K562 (cell line): ENCODE measurements around the gene HOXB3. TPM values are rescaled to one million over a fixed set of nuclear protein-coding genes. Genes with fewer than 3 reads are reported as not detected.

ENCODE experiments used
- ATAC-seq: fragments of 200-7000 bp; cut with Tn5 transposase; 3 replicates; pipeline ENCODE4 v1.9.1; 2020; ENCODE audit warnings: moderate library complexity
- BruUV-seq: library from RNA; stranded (reverse); fragments of 400-500 nt; replicated peaks from 2 replicates; lab custom pipeline; 2021; lab: Mats Ljungman, UMichigan
- CTCF ChIA-PET: fragments of 300-600 bp; formaldehyde crosslinking; extraction: SDS; loops from one replicate; lab custom pipeline; 2021; ENCODE audit warnings: low intra/inter-chr PET ratio; lab: Yijun Ruan, JAX
- POLR2A ChIA-PET: fragments of 300-600, 350-650 bp; sonication (Branson Sonifier 250); formaldehyde crosslinking; extraction: SDS; loops from one replicate; lab custom pipeline; 2021; ENCODE audit warnings: antibody characterized with exemption, inconsistent platforms; lab: Yijun Ruan, JAX
- DNase-seq, 4 experiments: peaks; one replicate each; pipeline versions ENCODE4 v3.0.0 to v3.0.0-alpha.2; 2011 to 2018; ENCODE audit warnings: low spot score in 3 of 4, mixed read lengths in 3 of 4; ENCODE audit errors: extremely low read depth in 1 of 4
- FAIRE-seq: peaks from 2 replicates; lab custom pipeline; 2011; peaks lifted over from hg19 to GRCh38; lab: Jason Lieb, UNC
- H2AFZ ChIP-seq: 2 replicates; pipeline ENCODE4 v1.6.0; 2011; ENCODE audit warnings: low read depth, low read length, control low read depth, inconsistent platforms
- H3K27ac ChIP-seq: fragments of 200-600 bp; 3 replicates; pipeline ENCODE4 v1.8.0; 2011; ENCODE audit warnings: low read depth, mild to moderate bottlenecking, control low read depth, inconsistent platforms, low read length, moderate library complexity, mixed read lengths; ENCODE audit errors: extremely low read depth
- H3K27me3 ChIP-seq, 2 experiments: fragments of 300-600 bp in 1 of 2; 2 replicates in 1 of 2; 3 replicates in 1 of 2; pipeline versions ENCODE4 v1.6.0 to v1.8.0; 2011; ENCODE audit warnings: inconsistent platforms in 2 of 2, low read length in 2 of 2, mild to moderate bottlenecking in 1 of 2, mixed read lengths in 1 of 2, moderate library complexity in 1 of 2; ENCODE audit not compliant: control insufficient read depth in 2 of 2, insufficient read depth in 2 of 2
- H3K36me3 ChIP-seq: fragments of 300-600 bp; 3 replicates; pipeline ENCODE4 v1.8.0; 2011; ENCODE audit warnings: mild to moderate bottlenecking, low read length, inconsistent platforms; ENCODE audit not compliant: control insufficient read depth, insufficient read depth
- H3K4me1 ChIP-seq, 2 experiments: fragments of 200-600 bp in 1 of 2; replicated peaks in 1 of 2; 2 replicates in 1 of 2; 3 replicates in 1 of 2; pipeline versions ENCODE4 v1.5.1 to v1.8.0; 2011; ENCODE audit warnings: inconsistent platforms in 2 of 2, low read length in 2 of 2, mild to moderate bottlenecking in 1 of 2, mixed read lengths in 1 of 2, moderate library complexity in 1 of 2; ENCODE audit not compliant: control insufficient read depth in 2 of 2, insufficient read depth in 2 of 2
- H3K4me2 ChIP-seq: 2 replicates; pipeline ENCODE4 v1.6.1; 2011; ENCODE audit warnings: low read length, control low read depth, inconsistent platforms, mixed read lengths; ENCODE audit not compliant: insufficient read depth
- H3K4me3 ChIP-seq: fragments of 200-600 bp; sonication (generic), shearing (Covaris generic); 2 replicates; pipeline ENCODE4 v1.5.1; 2016; ENCODE audit warnings: control low read depth, inconsistent platforms
- H3K79me2 ChIP-seq: fragments of 200-600 bp; 3 replicates; pipeline ENCODE4 v1.8.0; 2011; ENCODE audit warnings: low read length, inconsistent platforms; ENCODE audit not compliant: control insufficient read depth, insufficient read depth
- H3K9ac ChIP-seq, 2 experiments: 2 replicates each; pipeline versions ENCODE4 v1.6.0 to v1.6.1; 2011; ENCODE audit warnings: low read depth in 2 of 2, low read length in 2 of 2, control low read depth in 1 of 2, inconsistent platforms in 1 of 2, mild to moderate bottlenecking in 1 of 2, mixed read lengths in 1 of 2; ENCODE audit not compliant: insufficient read depth in 1 of 2
- H3K9me1 ChIP-seq: one replicate; pipeline ENCODE4 v1.6.0; 2011; ENCODE audit warnings: inconsistent platforms, mild to moderate bottlenecking, low read length, moderate library complexity; ENCODE audit not compliant: control insufficient read depth, insufficient read depth
- H3K9me3 ChIP-seq: replicated peaks from 2 replicates; pipeline ENCODE4 v1.5.1; 2011; ENCODE audit warnings: low read depth, low read length, inconsistent platforms; ENCODE audit not compliant: control insufficient read depth, insufficient read depth
- H4K20me1 ChIP-seq: replicated peaks from 2 replicates; pipeline ENCODE4 v1.6.1; 2011; ENCODE audit warnings: low read length, inconsistent platforms, mixed read lengths; ENCODE audit not compliant: control insufficient read depth, insufficient read depth
- KLF13 ChIP-seq: fragments of 450-650 bp; IDR thresholded peaks from 2 replicates; pipeline ENCODE4 v1.6.1; 2016; ENCODE audit warnings: missing genetic modification characterization, low read depth, mild to moderate bottlenecking, missing compliant biosample characterization, moderate library complexity, borderline replicate concordance
- NCOA4 ChIP-seq: fragments of 450-650 bp; IDR thresholded peaks from 2 replicates; pipeline ENCODE4 v1.6.1; 2018; ENCODE audit warnings: mild to moderate bottlenecking; ENCODE audit not compliant: partially characterized antibody
- POLR2G ChIP-seq: fragments of 200-400 bp; formaldehyde crosslinking; IDR thresholded peaks from 2 replicates; pipeline ENCODE4 v1.6.1; 2017; ENCODE audit warnings: low read depth, mild to moderate bottlenecking, antibody characterized with exemption, low read length, moderate library complexity
- RB1 ChIP-seq: fragments of 450-650 bp; IDR thresholded peaks from 2 replicates; pipeline ENCODE4 v1.6.1; 2017; ENCODE audit warnings: low read depth, mild to moderate bottlenecking
- WGBS: fragments of 100-300 bp; shearing (Covaris generic); methylation state at CpG from one replicate; pipeline ENCODE4 v1.1.6; 2016; ENCODE audit warnings: low coverage, mixed read lengths; ENCODE audit not compliant: insufficient coverage; ENCODE audit errors: missing lambda C conversion rate; 5-methylcytosine and 5-hydroxymethylcytosine counted together
- in situ Hi-C: fragments of 300-500 bp; cut with MboI; formaldehyde crosslinking; loops from 4 replicates; pipeline ENCODE4 v1.15.0; 2018; ENCODE audit warnings: inconsistent platforms, mixed read lengths
- intact Hi-C: fragments of 100-400 bp; cut with micrococcal nuclease; formaldehyde crosslinking; loops from 2 replicates; pipeline ENCODE4 v1.14.2; 2022
- polyA plus RNA-seq, 8 experiments: library from polyadenylated mRNA; depleted of rRNA in 4 of 8; stranded (reverse) in 5 of 8; unstranded in 3 of 8; fragments of >200 nt; fragmentation: Nextera tagmentation in 2 of 8; fragmentation: Illumina TruSeq in 1 of 8; extraction: Ambion mirVana in 2 of 8; extraction: Trizol in 1 of 8; gene quantifications; 2 replicates each; pipeline versions ENCODE4 v1.2.1 to v1.2.3, GENCODE V29; 2011 to 2014; ENCODE audit warnings: inconsistent platforms in 1 of 8, missing spikeins in 1 of 8
- total RNA-seq, 7 experiments: library from RNA; depleted of rRNA in 6 of 7; stranded (reverse); fragments of >200 nt in 6 of 7; fragmentation: Illumina TruSeq in 2 of 7; extraction: Trizol in 2 of 7; gene quantifications; 2 replicates each; pipeline versions ENCODE4 v1.2.1 to v1.2.3, GENCODE V29; 2011 to 2021; ENCODE audit warnings: low replicate concordance in 1 of 7
- TF ChIP-seq, protein P1 (sequence below): fragments of 450-650 bp; IDR thresholded peaks from one replicate; pipeline ENCODE4 v1.6.1; 2018; ENCODE audit warnings: mild to moderate bottlenecking, moderate library complexity; ENCODE audit not compliant: partially characterized antibody

Gene HOXB3
- total and polyA plus RNA-seq, 9 of the 15 experiments (the other 6 are each of a cell fraction or from before 2014, with no cell fraction given): 2.4 to 41.3 (median 20.2) TPM

DNA sequence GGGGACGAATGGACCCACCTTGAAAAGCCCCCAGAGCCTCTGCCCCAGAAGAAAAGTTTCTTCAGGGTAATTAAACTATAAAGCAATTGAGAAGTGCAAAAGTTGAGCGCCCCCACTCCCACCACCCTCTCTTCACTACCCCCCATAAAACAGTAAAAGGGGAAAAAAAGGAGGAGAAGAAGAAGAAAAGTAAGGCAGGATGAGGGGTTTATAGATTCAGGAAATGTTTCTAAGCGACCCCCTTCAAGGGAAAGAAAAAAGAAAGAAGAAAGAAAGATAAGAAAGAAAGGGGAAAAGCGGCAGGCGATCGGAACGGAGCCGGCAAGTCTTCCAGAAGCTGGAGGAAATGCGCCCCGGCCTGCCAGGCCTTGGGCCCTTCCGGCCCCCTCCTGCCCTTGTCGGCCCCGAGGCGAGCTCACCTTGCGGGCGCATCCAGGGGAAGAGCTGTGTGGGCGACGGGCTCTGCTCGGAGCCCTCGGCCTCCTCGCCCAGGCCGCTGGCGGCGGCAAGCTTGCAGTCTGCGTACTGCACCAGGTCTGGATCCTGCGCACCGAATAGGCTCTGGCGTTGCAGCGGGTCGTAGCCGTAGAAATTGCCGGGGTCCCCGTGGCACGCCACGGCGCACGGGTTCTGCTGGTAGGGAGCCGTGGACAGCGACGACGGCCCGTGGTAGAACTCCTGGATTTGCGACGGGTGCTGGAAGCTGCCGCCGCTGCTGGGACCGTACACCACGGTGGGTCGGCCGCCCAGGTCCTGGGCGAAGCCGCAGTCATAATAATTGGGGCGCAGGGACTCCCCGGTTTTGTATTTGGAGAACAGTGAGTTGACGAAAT lies 24.0 kb upstream of the HOXB3 start:
- H3K27me3 ChIP-seq: no peaks in the 10 kb centered on the region

More for the DNA sequence above, 24.0 kb upstream of the HOXB3 start:
- DNase-seq: no peak
- Histone ChIP-seq H3K79me2 (peaks cover 41% of the 10 kb centered on the region), H3K36me3 (peaks cover 8% of the 10 kb centered on the region; the same call in 1 of the 3 replicates), H2AFZ (no peak overlapping the region), H3K4me1 (peaks cover 18 to 51% of the 10 kb centered on the region in 2 experiments), H3K4me3 (no peak overlapping the region), H3K27ac (no peak overlapping the region), H3K9me3 (no peaks in the 10 kb centered on the region), H3K9me1 (no peaks in the 10 kb centered on the region), H4K20me1 (no peaks in the 10 kb centered on the region), H3K4me2 (no peak overlapping the region), H3K9ac (no peak overlapping the region)
- intact Hi-C loops (no loop called here), in situ Hi-C loops (no loop called here)
- CTCF ChIA-PET: interaction anchor here (0.6 kb wide), 1 partner anchor 601 kb away, joined by 3 read pairs; no protein-coding TSS in a partner anchor
- WGBS: 95% methylated on average over 34 of the region's 55 CpGs
- FAIRE-seq: no peak
- POLR2A ChIA-PET: interaction anchor here (0.8 to 0.9 kb wide), 2 partner anchors 10 to 12 kb away, joined by 3 to 4 read pairs; partner anchors contain the start of genes HOXB6 and HOXB9
- TF ChIP-seq, protein P1, sequence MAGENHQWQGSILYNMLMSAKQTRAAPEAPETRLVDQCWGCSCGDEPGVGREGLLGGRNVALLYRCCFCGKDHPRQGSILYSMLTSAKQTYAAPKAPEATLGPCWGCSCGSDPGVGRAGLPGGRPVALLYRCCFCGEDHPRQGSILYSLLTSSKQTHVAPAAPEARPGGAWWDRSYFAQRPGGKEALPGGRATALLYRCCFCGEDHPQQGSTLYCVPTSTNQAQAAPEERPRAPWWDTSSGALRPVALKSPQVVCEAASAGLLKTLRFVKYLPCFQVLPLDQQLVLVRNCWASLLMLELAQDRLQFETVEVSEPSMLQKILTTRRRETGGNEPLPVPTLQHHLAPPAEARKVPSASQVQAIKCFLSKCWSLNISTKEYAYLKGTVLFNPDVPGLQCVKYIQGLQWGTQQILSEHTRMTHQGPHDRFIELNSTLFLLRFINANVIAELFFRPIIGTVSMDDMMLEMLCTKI: no peak
- TF ChIP-seq NCOA4 (no peak), POLR2G (peak; percentile 57), KLF13 (tag) (no peak), RB1 (no peak)
- no TSS peak for BruUV-seq
- ATAC-seq: no peak
